Subcutaneous adipose tissue (tissue), 4 donors: Measurements from ENCODE around the gene TCF4. TPM values are rescaled to one million over a fixed set of nuclear protein-coding genes. Genes with fewer than 3 reads are reported as not detected.

Experiments used
- total RNA-seq, 4 donors: library from RNA; depleted of rRNA; stranded (reverse); fragments of >200 nt; gene quantifications; one replicate each; pipeline ENCODE4 v1.1.0, GENCODE V29; 2016
- TF ChIP-seq, protein P1 (sequence below): fragments of 450-650 bp; IDR thresholded peaks from one replicate; pipeline ENCODE4 v1.5.1; 2016; ENCODE audit warnings: low read depth, mild to moderate bottlenecking, control low read depth, antibody characterized with exemption, moderate library complexity

The TCF4 gene
- total RNA-seq, 4 donors from 2014 or later: 110 to 250 (median 170) TPM

DNA sequence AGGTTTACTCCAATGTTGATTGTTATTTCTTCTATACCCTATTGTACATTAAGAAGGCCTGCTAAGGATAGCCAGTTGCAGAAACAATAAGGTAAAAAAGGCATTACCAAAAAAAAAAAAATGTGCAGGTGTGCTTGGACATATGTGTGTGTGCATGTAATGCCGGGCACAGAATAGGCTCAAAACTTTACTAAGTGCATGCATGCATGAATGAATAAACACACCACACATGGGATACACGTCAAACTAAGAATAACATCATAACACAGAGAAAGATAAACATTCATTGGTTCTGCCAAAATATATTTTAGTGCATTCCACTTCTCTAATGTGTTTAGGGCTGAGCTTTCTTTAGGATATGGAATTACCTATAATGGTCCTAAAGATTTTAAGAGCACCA, 298.2 kb downstream of the TCF4 start:
- TF ChIP-seq, protein P1, sequence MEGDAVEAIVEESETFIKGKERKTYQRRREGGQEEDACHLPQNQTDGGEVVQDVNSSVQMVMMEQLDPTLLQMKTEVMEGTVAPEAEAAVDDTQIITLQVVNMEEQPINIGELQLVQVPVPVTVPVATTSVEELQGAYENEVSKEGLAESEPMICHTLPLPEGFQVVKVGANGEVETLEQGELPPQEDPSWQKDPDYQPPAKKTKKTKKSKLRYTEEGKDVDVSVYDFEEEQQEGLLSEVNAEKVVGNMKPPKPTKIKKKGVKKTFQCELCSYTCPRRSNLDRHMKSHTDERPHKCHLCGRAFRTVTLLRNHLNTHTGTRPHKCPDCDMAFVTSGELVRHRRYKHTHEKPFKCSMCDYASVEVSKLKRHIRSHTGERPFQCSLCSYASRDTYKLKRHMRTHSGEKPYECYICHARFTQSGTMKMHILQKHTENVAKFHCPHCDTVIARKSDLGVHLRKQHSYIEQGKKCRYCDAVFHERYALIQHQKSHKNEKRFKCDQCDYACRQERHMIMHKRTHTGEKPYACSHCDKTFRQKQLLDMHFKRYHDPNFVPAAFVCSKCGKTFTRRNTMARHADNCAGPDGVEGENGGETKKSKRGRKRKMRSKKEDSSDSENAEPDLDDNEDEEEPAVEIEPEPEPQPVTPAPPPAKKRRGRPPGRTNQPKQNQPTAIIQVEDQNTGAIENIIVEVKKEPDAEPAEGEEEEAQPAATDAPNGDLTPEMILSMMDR: no peak

DNA sequence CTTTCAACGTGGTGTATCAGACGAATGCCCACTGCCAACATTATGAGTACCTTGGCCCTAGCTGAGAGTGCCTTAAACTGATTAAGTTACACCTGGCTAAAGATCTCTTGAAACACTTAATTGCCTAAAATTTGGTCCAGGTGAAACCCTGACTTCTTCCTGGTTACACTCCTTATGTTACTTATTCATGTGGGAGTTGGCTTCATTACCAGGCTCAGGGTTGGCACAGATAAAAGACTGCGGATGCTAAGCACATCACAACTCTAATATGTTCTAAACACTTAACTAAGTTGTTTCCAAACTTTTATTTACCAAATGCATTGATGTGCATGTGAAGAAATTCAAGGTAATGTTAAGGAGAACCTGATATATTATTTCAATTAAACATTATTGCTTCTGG, 298.9 kb downstream of the TCF4 start:
- TF ChIP-seq, protein P1: no peak

DNA sequence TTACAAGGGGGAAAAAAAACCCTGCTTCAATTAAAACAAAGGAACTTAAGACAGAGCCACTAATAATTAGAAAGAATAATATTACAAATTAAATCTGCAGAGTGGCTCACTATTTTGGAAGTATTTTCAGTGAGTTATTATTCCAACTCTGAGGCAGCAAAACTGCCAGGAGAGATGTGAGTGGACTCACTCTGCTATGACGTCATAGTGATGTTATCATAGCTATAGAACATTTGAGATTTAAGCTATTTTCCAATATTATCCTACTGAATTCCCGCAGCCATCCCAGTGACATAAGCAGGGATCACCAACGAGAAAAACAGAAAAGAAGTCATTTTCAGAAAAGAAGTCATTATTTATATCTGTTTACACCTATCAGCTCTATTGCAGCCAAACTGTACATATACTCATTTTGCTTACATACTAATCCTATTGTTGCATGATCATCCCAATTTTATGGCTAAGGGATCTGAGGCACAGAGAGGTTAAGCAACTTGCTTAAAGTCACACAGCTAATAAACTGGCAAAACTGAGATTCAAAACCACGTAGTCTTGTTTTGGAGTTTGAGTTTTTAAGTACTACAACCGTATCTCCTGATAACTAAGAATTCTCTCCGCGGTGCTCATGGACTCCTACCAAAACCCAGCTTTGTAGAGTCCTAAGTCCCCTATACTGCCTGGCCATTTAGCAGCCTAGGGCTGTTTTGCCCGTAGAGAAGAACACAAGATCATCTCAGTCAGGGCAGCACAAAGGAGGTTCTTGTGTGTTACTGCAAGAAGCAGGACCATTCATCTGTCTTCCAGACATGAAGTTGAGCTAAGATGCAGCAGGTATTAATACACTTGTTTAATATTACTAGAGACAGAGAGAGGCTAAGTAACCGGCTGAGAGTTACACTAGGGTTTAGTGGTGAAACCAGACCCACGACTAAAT, 299.8 kb downstream of the TCF4 start:
- TF ChIP-seq, protein P1: no peak

DNA sequence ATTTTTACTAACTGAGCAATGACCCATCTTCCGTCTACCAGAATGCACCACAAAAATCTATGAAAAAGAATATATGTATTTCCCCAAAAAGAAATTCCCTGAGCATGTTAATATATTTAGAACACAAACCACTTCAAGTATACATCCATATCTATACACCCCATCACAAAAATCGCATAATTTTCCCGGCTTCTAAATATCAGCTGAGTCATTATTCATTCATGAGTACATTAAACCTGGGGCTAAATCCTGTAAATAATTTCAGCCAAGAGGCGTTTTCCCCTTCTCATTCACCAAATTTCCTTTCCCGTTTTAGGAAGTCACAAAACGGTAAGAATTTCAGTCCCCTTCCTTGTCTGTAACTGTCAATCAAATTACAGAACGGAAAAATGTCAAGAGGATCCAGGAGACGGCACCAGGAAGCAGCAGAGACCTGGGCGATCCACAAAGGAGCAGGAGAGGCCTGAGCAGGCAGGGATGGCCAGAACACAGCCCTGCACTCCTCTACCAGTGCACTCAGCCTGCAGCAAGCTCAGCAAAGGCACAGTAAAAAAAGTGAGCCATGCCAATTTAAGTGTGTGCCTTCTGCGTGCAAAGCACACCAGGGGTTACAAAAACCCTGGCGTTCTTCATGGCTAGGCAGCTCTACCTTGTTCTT, 300.7 kb downstream of the TCF4 start:
- TF ChIP-seq, protein P1: no peak

- TF ChIP-seq, protein P1: no peak
Observed at GRCh38 chr18:55286257-55286825, 301.7 kb downstream of the TCF4 start.

DNA sequence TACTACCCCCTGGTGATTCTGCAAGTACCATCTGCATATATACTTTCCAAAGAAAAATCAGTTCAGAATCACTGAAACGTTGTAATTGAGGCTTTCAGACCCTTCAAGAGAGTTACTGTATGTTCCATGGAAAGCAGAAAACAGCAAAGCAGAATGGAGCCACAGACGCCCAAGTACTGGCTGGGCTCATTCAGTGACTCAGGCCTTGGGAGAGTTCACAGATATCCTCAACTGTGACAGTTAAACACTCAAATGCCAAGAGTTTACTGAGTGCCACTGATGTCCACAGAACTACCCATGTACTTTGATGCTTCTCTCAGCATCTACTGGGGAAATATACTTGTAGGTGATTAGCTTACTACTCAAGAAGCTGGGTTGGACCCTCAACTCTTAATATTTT, 303.4 kb downstream of the TCF4 start:
- TF ChIP-seq, protein P1: no peak

DNA sequence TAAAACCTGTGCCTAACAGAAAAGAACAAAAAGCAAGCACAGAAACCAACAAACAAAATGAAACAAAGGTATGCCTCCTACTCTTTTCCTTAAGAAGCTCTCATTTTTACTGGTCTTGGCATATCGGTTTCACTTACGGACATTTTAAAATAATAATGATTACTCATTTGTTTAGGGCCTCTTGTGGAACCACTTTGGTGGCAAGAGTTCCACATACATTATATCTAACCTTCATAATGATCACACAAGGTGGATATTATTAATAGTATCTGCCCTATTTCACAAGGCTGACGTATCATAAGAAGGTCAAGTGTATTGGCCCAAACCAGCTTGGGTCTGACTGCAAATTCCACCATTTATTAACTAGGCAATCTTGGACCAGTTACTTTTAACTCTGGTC, 304.7 kb downstream of the TCF4 start:
- TF ChIP-seq, protein P1: no peak
